GM12878 (cell line): ENCODE measurements around the gene SERPINE1. TPM values are rescaled to one million over a fixed set of nuclear protein-coding genes. Genes with fewer than 3 reads are reported as not detected.

Experiments
- ATAC-seq: fragments of 200-7000 bp; cut with Tn5 transposase; 3 replicates; pipeline ENCODE4 v1.9.1; 2020; ENCODE audit warnings: mild to moderate bottlenecking, moderate library complexity
- BruUV-seq: library from RNA; stranded (reverse); fragments of 400-500 nt; replicated peaks from 2 replicates; lab custom pipeline; 2021; lab: Mats Ljungman, UMichigan
- CTCF ChIA-PET: fragments of 300-600 bp; sonication (Branson Sonifier 250); formaldehyde crosslinking; extraction: SDS; loops from one replicate; lab custom pipeline; 2021; ENCODE audit warnings: inconsistent platforms; lab: Yijun Ruan, JAX
- POLR2A ChIA-PET: fragments of 350-600 bp; formaldehyde crosslinking; extraction: SDS; loops from one replicate; lab custom pipeline; 2021; ENCODE audit warnings: inconsistent platforms; lab: Charles Lee
- RAD21 ChIA-PET: fragments of 300-600 bp; sonication (Branson Sonifier 250); formaldehyde crosslinking; loops from one replicate; lab custom pipeline; 2023; ENCODE audit warnings: antibody characterized with exemption; ENCODE audit not compliant: unreplicated experiment; lab: Charles Lee
- SMC1A ChIA-PET: fragments of 300-600 bp; sonication (Branson Sonifier 250); formaldehyde crosslinking; loops from one replicate; lab custom pipeline; 2023; ENCODE audit not compliant: unreplicated experiment, uncharacterized antibody; lab: Charles Lee
- DNase-seq: peaks from one replicate; pipeline ENCODE4 v3.0.0-alpha.2; 2011; ENCODE audit warnings: low read depth, low spot score
- FAIRE-seq: peaks from 3 replicates; lab custom pipeline; 2011; peaks lifted over from hg19 to GRCh38; lab: Jason Lieb, UNC
- H2AFZ ChIP-seq: 2 replicates; pipeline ENCODE4 v1.6.0; 2011; ENCODE audit warnings: low read depth, low read length, control low read depth; ENCODE audit not compliant: control insufficient read depth
- H3K27ac ChIP-seq: 2 replicates; pipeline ENCODE4 v1.5.1; 2011; ENCODE audit warnings: control low read depth; ENCODE audit not compliant: control insufficient read depth, insufficient read depth
- H3K27me3 ChIP-seq, 2 experiments: replicated peaks in 1 of 2; 2 replicates each; pipeline versions ENCODE4 v1.6.0 to v1.6.1; 2011; ENCODE audit warnings: low read length in 1 of 2; ENCODE audit not compliant: control insufficient read depth in 2 of 2, insufficient read depth in 2 of 2
- H3K36me3 ChIP-seq, 2 experiments: 2 replicates each; pipeline ENCODE4 v1.5.1; 2011; ENCODE audit warnings: low read length in 1 of 2; ENCODE audit not compliant: control insufficient read depth in 2 of 2, insufficient read depth in 2 of 2
- H3K4me1 ChIP-seq: 2 replicates; pipeline ENCODE4 v1.6.1; 2011; ENCODE audit warnings: mild to moderate bottlenecking, low read length, moderate library complexity, mixed read lengths; ENCODE audit not compliant: control insufficient read depth, insufficient read depth
- H3K4me2 ChIP-seq: 2 replicates; pipeline ENCODE4 v1.6.0; 2011; ENCODE audit warnings: control low read depth; ENCODE audit not compliant: control insufficient read depth, insufficient read depth
- H3K4me3 ChIP-seq: fragments of 200-600 bp; sonication (generic); 2 replicates; pipeline ENCODE4 v1.5.1; 2016
- H3K79me2 ChIP-seq: 2 replicates; pipeline ENCODE4 v1.6.0; 2011; ENCODE audit warnings: low read length; ENCODE audit not compliant: control insufficient read depth, insufficient read depth
- H3K9ac ChIP-seq: 2 replicates; pipeline ENCODE4 v1.8.0; 2011; ENCODE audit warnings: low read length, control low read depth, mixed read lengths; ENCODE audit not compliant: control insufficient read depth, insufficient read depth
- H3K9me3 ChIP-seq: replicated peaks from 3 replicates; pipeline ENCODE4 v1.5.1; 2011; ENCODE audit warnings: mild to moderate bottlenecking, low read length; ENCODE audit not compliant: control insufficient read depth, insufficient read depth
- H4K20me1 ChIP-seq: 2 replicates; pipeline ENCODE4 v1.6.0; 2011; ENCODE audit not compliant: control insufficient read depth, insufficient read depth
- BRCA1 ChIP-seq: IDR thresholded peaks from 2 replicates; pipeline ENCODE4 v1.6.1; 2011; ENCODE audit warnings: low read depth, low read length, improper control_type of control experiment
- CEBPB ChIP-seq, 2 experiments: fragments of 150-350 bp in 1 of 2; IDR thresholded peaks; 2 replicates each; pipeline ENCODE4 v1.6.1; 2012 to 2014; ENCODE audit warnings: low read depth in 2 of 2, low read length in 2 of 2, borderline replicate concordance in 1 of 2, inconsistent platforms in 1 of 2
- CHD1 ChIP-seq: IDR thresholded peaks from 2 replicates; pipeline ENCODE4 v1.6.1; 2012; ENCODE audit warnings: low read depth, low read length, improper control_type of control experiment
- CTCF ChIP-seq, 3 experiments: IDR thresholded peaks in 2 of 3; conservative IDR thresholded peaks in 1 of 3; 2 replicates each; pipeline ENCODE4 v1.5.1; 2011; ENCODE audit warnings: low read depth in 3 of 3, low read length in 3 of 3, mild to moderate bottlenecking in 3 of 3, control low read depth in 2 of 3, moderate library complexity in 2 of 3, inconsistent platforms in 1 of 3, mixed read lengths in 1 of 3; ENCODE audit not compliant: control insufficient read depth in 2 of 3, insufficient read depth in 1 of 3; ENCODE audit errors: extremely low read depth in 1 of 3
- E2F4 ChIP-seq: IDR thresholded peaks from 2 replicates; pipeline ENCODE4 v1.6.1; 2012; ENCODE audit warnings: low read depth, low read length, improper control_type of control experiment
- IKZF1 ChIP-seq: fragments of 450-650 bp; conservative IDR thresholded peaks from 2 replicates; pipeline ENCODE4 v1.6.1; 2017; ENCODE audit warnings: antibody characterized with exemption, mild to moderate bottlenecking
- NBN ChIP-seq: fragments of 450-650 bp; IDR thresholded peaks from 2 replicates; pipeline ENCODE4 v1.6.1; 2016
- RELB ChIP-seq: fragments of 450-650 bp; IDR thresholded peaks from 2 replicates; pipeline ENCODE4 v1.6.1; 2017; ENCODE audit warnings: low read depth, mild to moderate bottlenecking, moderate library complexity
- SIN3A ChIP-seq: IDR thresholded peaks from 2 replicates; pipeline ENCODE4 v1.6.1; 2012; ENCODE audit warnings: low read depth, low read length, improper control_type of control experiment
- SKIL ChIP-seq: fragments of 450-650 bp; IDR thresholded peaks from 2 replicates; pipeline ENCODE4 v1.6.1; 2017; ENCODE audit warnings: mild to moderate bottlenecking, low read depth, inconsistent platforms; ENCODE audit not compliant: poor library complexity, severe bottlenecking
- SMAD1 ChIP-seq: fragments of 450-650 bp; IDR thresholded peaks from 2 replicates; pipeline ENCODE4 v1.6.1; 2018; ENCODE audit warnings: mild to moderate bottlenecking, low read depth; ENCODE audit not compliant: partially characterized antibody
- SMAD5 ChIP-seq: IDR thresholded peaks from 2 replicates; pipeline ENCODE4 v1.6.1; 2016; ENCODE audit warnings: antibody characterized with exemption, low read depth
- STAT3 ChIP-seq: IDR thresholded peaks from 2 replicates; pipeline ENCODE4 v1.6.1; 2011; ENCODE audit warnings: low read depth, low read length, improper control_type of control experiment
- SUZ12 ChIP-seq: fragments of 200-600 bp; sonication (generic); IDR thresholded peaks from one replicate; pipeline ENCODE4 v1.6.1; 2018; ENCODE audit warnings: antibody characterized with exemption, mild to moderate bottlenecking; ENCODE audit not compliant: unreplicated experiment
- TCF3 ChIP-seq: IDR thresholded peaks from 2 replicates; pipeline ENCODE4 v1.6.1; 2012; ENCODE audit warnings: low read depth, mild to moderate bottlenecking, low read length, borderline replicate concordance; ENCODE audit not compliant: insufficient read depth
- ZBTB33 ChIP-seq: fragments of 450-650 bp; IDR thresholded peaks from 2 replicates; pipeline ENCODE4 v1.6.1; 2017; ENCODE audit warnings: mild to moderate bottlenecking
- ZNF274 ChIP-seq: IDR thresholded peaks from one replicate; pipeline ENCODE4 v1.8.0; 2011; ENCODE audit not compliant: insufficient read length, insufficient read depth
- WGBS: methylation state at CpG from one replicate; pipeline ENCODE4 v1.1.6; 2016; ENCODE audit warnings: low lambda C conversion rate; ENCODE audit not compliant: insufficient replicate concordance, insufficient coverage; ENCODE audit errors: missing lambda C conversion rate; 5-methylcytosine and 5-hydroxymethylcytosine counted together
- in situ Hi-C: fragments of 300-500 bp; cut with MboI; formaldehyde crosslinking; loops from 9 replicates; pipeline ENCODE4 v1.14.3; 2018; ENCODE audit warnings: mixed read lengths
- intact Hi-C: fragments of 100-400 bp; cut with micrococcal nuclease; formaldehyde crosslinking; loops from one replicate; pipeline ENCODE4 v1.14.2; 2022; ENCODE audit not compliant: unreplicated experiment
- polyA plus RNA-seq, 11 experiments: library from polyadenylated mRNA; depleted of rRNA in 4 of 11; unstranded in 6 of 11; stranded (reverse) in 5 of 11; fragments of >200 nt; fragmentation: Nextera tagmentation in 4 of 11; fragmentation: Illumina TruSeq in 1 of 11; extraction: Ambion mirVana in 4 of 11; extraction: Trizol in 1 of 11; gene quantifications; 1 replicate in 1 of 11; 2 replicates in 10 of 11; pipeline versions ENCODE4 v1.2.1 to v1.2.3, GENCODE V29; 2011 to 2016; ENCODE audit warnings: inconsistent platforms in 2 of 11, missing spikeins in 2 of 11, low read depth in 1 of 11
- total RNA-seq, 4 experiments: library from RNA; depleted of rRNA in 3 of 4; stranded (reverse); fragments of >200 nt in 3 of 4; fragmentation: Illumina TruSeq in 1 of 4; extraction: Trizol in 1 of 4; gene quantifications; 2 replicates each; pipeline versions ENCODE4 v1.2.1 to v1.2.3, GENCODE V29; 2013 to 2021

SERPINE1 gene
- total and polyA plus RNA-seq, 10 of the 15 experiments (the other 5 are each of a cell fraction or from before 2014, with no cell fraction given): 0.20 to 2.4 (median 0.44) TPM

GRCh38 chr7:101081432-101081831 is 45.5 kb upstream of the SERPINE1 start:
- H3K4me1 ChIP-seq: peaks cover 10% of the 10 kb centered on the region
- H4K20me1 ChIP-seq: no peaks in the 10 kb centered on the region
- H3K4me3 ChIP-seq: no peak overlapping the region
- ATAC-seq (no peak), FAIRE-seq (no peak), DNase-seq (no peak)
- BruUV-seq: no TSS peak
- no peaks in the 10 kb centered on the region for H3K36me3 ChIP-seq
- intact Hi-C loops (no loop called here), in situ Hi-C loops (no loop called here)
- ChIA-PET RAD21 (no interaction called here), CTCF (interaction anchor here (0.6 to 2.2 kb wide), 4 partner anchors 63 to 188 kb away, joined by 3 to 8 read pairs (median 5); no protein-coding TSS in a partner anchor), SMC1A (no interaction called here), POLR2A (no interaction called here)
- WGBS: 0% methylated on average over 1 of the region's 1 CpG
- no peak overlapping the region for H3K9ac ChIP-seq
- no peak overlapping the region; the same call in 1 of the 2 replicates for H2AFZ ChIP-seq
- H3K27ac ChIP-seq: no peak overlapping the region
- no peaks in the 10 kb centered on the region for H3K9me3 ChIP-seq
- H3K79me2 ChIP-seq: peaks cover 12% of the 10 kb centered on the region
- H3K4me2 ChIP-seq: no peak overlapping the region
- no peaks in the 10 kb centered on the region for H3K27me3 ChIP-seq
- TF ChIP-seq RELB (no peak), NBN (no peak), STAT3 (no peak), SKIL (no peak), CTCF (IDR thresholded peaks at IDR 0.05 in 2 of 3, conservative IDR thresholded peaks at IDR 0.05 in 1 of 3; ENCODE audit: control insufficient read depth in 2 of 3, extremely low read depth in 1 of 3, insufficient read depth in 1 of 3, low read depth in 3 of 3, low read length in 3 of 3) (no peak), E2F4 (no peak), ZNF274 (no peak), SMAD5 (no peak), SIN3A (no peak), ZBTB33 (no peak), BRCA1 (no peak), CHD1 (no peak), SUZ12 (no peak), SMAD1 (no peak), TCF3 (no peak), CEBPB (IDR thresholded peaks at IDR 0.05; ENCODE audit: borderline replicate concordance in 1 of 2, low read depth in 2 of 2, low read length in 2 of 2) (no peak), IKZF1 (no peak)
